PC-9 (cell line): ENCODE results near the gene NUDCD2. TPM values are rescaled to one million over a fixed set of nuclear protein-coding genes. Genes with fewer than 3 reads are reported as not detected.

Experiments used
- BruUV-seq: library from RNA; stranded (reverse); fragments of 400-500 nt; replicated peaks from 2 replicates; lab custom pipeline; 2021; lab: Mats Ljungman, UMichigan
- CTCF ChIA-PET: fragments of 300-600 bp; sonication (Branson Sonifier 250); formaldehyde crosslinking; loops from one replicate; lab custom pipeline; 2022; ENCODE audit warnings: antibody characterized with exemption; lab: Charles Lee
- POLR2A ChIA-PET: fragments of 300-600 bp; sonication (Branson Sonifier 250); formaldehyde crosslinking; loops from one replicate; lab custom pipeline; 2022; ENCODE audit warnings: antibody characterized with exemption; ENCODE audit not compliant: unreplicated experiment; lab: Charles Lee
- DNase-seq, 2 experiments: peaks; one replicate each; pipeline versions ENCODE4 v3.0.0 to v3.0.0-alpha.2; 2015 to 2022; ENCODE audit warnings: mixed read lengths in 1 of 2
- H2AFZ ChIP-seq: fragments of 200-600 bp; sonication (generic); 2 replicates; pipeline ENCODE4 v1.8.1; 2017; ENCODE audit warnings: antibody characterized with exemption
- H3F3A ChIP-seq: fragments of 200-600 bp; sonication (generic); 2 replicates; pipeline ENCODE4 v1.8.1; 2017; ENCODE audit warnings: antibody characterized with exemption, mild to moderate bottlenecking, low read depth; ENCODE audit not compliant: insufficient read depth
- H3K27ac ChIP-seq: fragments of 200-600 bp; sonication (generic); 2 replicates; pipeline ENCODE4 v1.6.1; 2016; ENCODE audit warnings: mixed run types
- H3K27me3 ChIP-seq: fragments of 200-600 bp; sonication (generic); 2 replicates; pipeline ENCODE4 v1.6.1; 2016; ENCODE audit warnings: low read depth, mixed run types; ENCODE audit not compliant: insufficient read depth
- H3K36me3 ChIP-seq: fragments of 200-600 bp; sonication (generic); 2 replicates; pipeline ENCODE4 v1.6.1; 2016; ENCODE audit warnings: low read depth, mixed run types
- H3K4me1 ChIP-seq: fragments of 200-600 bp; sonication (generic); replicated peaks from 2 replicates; pipeline ENCODE4 v1.6.1; 2016; ENCODE audit warnings: mixed run types; ENCODE audit not compliant: insufficient read depth
- H3K4me2 ChIP-seq: fragments of 200-600 bp; sonication (generic); 2 replicates; pipeline ENCODE4 v1.6.1; 2017; ENCODE audit warnings: mixed run types
- H3K4me3 ChIP-seq: fragments of 200-600 bp; sonication (generic); 2 replicates; pipeline ENCODE4 v1.6.1; 2016; ENCODE audit warnings: mixed run types
- H3K79me2 ChIP-seq: fragments of 200-600 bp; sonication (generic); 2 replicates; pipeline ENCODE4 v1.6.1; 2017; ENCODE audit warnings: low read depth, mixed run types
- H3K9me2 ChIP-seq: fragments of 200-600 bp; sonication (generic); 2 replicates; pipeline ENCODE4 v1.8.1; 2017; ENCODE audit warnings: mild to moderate bottlenecking; ENCODE audit not compliant: insufficient read depth
- H3K9me3 ChIP-seq: fragments of 200-600 bp; sonication (generic); 2 replicates; pipeline ENCODE4 v1.8.1; 2016; ENCODE audit warnings: low read depth; ENCODE audit not compliant: insufficient read depth
- H4K20me1 ChIP-seq: fragments of 200-600 bp; sonication (generic); 2 replicates; pipeline ENCODE4 v1.8.1; 2017; ENCODE audit not compliant: insufficient read depth
- EZH2 ChIP-seq: fragments of 200-600 bp; sonication (generic); IDR thresholded peaks from 2 replicates; pipeline ENCODE4 v1.8.0; 2017; ENCODE audit warnings: antibody characterized with exemption, low read depth
- intact Hi-C: fragments of 100-400 bp; cut with micrococcal nuclease; formaldehyde crosslinking; loops from one replicate; pipeline ENCODE4 v1.10.0; 2022; ENCODE audit not compliant: unreplicated experiment
- total RNA-seq: library from RNA; stranded (reverse); gene quantifications from 2 replicates; pipeline ENCODE4 v1.2.3, GENCODE V29; 2021
- TF ChIP-seq, protein P1 (sequence below): fragments of 200-600 bp; sonication (generic); conservative IDR thresholded peaks from 2 replicates; pipeline ENCODE4 v1.6.1; 2017; ENCODE audit warnings: mixed run types, antibody characterized with exemption, mild to moderate bottlenecking, moderate library complexity

Gene NUDCD2
- total RNA-seq, 1 experiment from 2014 or later, result 68.6 TPM

DNA sequence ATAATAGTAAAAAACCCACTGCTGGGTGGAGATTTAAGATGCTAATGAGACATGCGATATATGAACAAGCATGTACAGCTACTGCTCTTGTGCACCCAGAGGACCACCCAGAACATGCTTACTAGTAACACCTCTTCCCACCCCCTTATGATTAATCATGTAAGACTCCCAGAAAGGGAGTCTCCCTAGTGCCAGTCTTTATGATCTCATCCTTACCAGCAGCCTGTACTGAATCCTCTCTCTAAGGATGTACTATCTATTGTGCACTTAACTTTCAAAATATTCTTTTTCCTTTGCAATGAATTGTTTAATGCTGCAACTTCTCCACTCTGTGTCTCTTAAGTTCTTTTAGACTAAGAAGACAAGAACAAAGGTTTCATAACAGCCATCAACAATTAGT lies 36.4 kb upstream of the NUDCD2 start:
- CTCF ChIA-PET, result no interaction called here

DNA sequence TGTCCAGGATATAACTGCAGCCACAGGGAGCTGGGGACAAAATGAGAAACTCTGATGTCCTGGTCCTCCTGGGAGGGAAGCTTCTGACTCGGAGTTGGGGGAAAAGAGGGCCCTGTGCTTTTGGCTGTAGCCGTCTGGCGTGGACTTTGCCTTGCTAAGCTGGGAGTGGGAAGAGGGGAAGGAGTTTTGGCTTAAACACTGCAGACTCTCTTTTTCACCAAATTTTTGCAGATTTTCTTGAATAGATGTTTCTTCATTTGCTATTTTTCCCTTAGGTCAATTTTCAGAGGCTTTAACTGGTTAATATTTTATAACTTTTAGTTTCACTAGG lies 29.8 kb upstream of the NUDCD2 start:
- no peak for DNase-seq
- H3K4me2 ChIP-seq, result no peak overlapping the region
- intact Hi-C loops, result no loop called here
- ChIA-PET POLR2A (no interaction called here), CTCF (no interaction called here)
- H3K9me2 ChIP-seq, result no peaks in the 10 kb centered on the region
- no peaks in the 10 kb centered on the region for H3K9me3 ChIP-seq
- BruUV-seq, result no TSS peak
- TF ChIP-seq EZH2, result no peak
- TF ChIP-seq, protein P1, sequence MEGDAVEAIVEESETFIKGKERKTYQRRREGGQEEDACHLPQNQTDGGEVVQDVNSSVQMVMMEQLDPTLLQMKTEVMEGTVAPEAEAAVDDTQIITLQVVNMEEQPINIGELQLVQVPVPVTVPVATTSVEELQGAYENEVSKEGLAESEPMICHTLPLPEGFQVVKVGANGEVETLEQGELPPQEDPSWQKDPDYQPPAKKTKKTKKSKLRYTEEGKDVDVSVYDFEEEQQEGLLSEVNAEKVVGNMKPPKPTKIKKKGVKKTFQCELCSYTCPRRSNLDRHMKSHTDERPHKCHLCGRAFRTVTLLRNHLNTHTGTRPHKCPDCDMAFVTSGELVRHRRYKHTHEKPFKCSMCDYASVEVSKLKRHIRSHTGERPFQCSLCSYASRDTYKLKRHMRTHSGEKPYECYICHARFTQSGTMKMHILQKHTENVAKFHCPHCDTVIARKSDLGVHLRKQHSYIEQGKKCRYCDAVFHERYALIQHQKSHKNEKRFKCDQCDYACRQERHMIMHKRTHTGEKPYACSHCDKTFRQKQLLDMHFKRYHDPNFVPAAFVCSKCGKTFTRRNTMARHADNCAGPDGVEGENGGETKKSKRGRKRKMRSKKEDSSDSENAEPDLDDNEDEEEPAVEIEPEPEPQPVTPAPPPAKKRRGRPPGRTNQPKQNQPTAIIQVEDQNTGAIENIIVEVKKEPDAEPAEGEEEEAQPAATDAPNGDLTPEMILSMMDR, result no peak
- H3K4me1 ChIP-seq, result no peaks in the 10 kb centered on the region
- H3K27me3 ChIP-seq, result no peaks in the 10 kb centered on the region
- H3K79me2 ChIP-seq, result no peaks in the 10 kb centered on the region
- no peak overlapping the region for H2AFZ ChIP-seq
- peaks cover 15% of the 10 kb centered on the region; the same call in 1 of the 2 replicates for H3K36me3 ChIP-seq
- H3K27ac ChIP-seq, result no peak overlapping the region
- no peak overlapping the region for H3K4me3 ChIP-seq
- H3F3A ChIP-seq, result peaks cover 9% of the 10 kb centered on the region; the same call in 1 of the 2 replicates
- H4K20me1 ChIP-seq, result no peaks in the 10 kb centered on the region

More for the DNA sequence above, 36.4 kb upstream of the NUDCD2 start:
- BruUV-seq, result no TSS peak
- Histone ChIP-seq H3K27ac (no peak overlapping the region), H3F3A (peaks cover 9% of the 10 kb centered on the region; the same call in 1 of the 2 replicates), H3K4me3 (no peak overlapping the region), H3K9me3 (0 out of 2 replicates have a peak, but pooled peaks cover 3% of the 10 kb centered on the region), H3K36me3 (peaks cover 7% of the 10 kb centered on the region; the same call in 1 of the 2 replicates), H3K79me2 (no peaks in the 10 kb centered on the region), H3K4me1 (no peaks in the 10 kb centered on the region), H2AFZ (0 out of 2 replicates have a peak overlapping the region, but pooled peaks have one; percentile 12), H4K20me1 (no peaks in the 10 kb centered on the region), H3K9me2 (no peaks in the 10 kb centered on the region), H3K4me2 (no peak overlapping the region), H3K27me3 (no peaks in the 10 kb centered on the region)
- intact Hi-C loops, result no loop called here
- DNase-seq, result no peak
- POLR2A ChIA-PET, result no interaction called here
- TF ChIP-seq, protein P1, result no peak
- no peak for TF ChIP-seq EZH2

DNA sequence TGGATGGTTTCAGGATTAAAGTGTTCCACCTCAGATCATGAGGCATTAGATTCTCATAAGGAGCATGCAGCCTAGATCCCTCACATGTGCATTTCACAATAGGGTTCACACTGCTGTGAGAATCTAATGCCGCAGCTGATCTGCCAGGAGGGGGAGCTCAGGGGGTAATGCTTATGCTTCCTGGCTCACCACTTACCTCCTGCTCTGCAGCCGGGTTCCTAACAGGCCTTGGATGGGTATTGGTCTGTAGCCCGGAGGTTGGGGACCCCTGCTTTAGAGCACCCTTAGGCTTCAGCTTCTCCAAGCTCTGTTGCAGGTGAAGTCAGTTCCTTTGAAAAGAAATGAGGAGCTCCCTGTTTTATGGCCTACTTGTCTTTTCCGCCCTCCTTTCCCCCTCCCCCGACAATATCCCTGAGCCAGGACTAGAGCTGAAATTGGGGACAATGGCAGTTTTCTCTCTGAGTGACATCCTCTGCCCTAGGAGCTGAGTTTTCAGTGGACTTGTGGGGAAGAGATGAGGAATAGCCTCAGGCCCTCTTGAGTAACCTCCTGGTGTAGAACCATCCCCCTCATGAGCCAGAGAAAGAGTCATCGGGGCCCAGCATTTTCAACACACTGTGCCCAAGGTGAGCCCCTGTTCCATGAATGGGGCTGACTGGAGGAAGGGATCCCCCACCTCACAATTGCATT lies 29.3 kb upstream of the NUDCD2 start:
- CTCF ChIA-PET, result no interaction called here
- no peak for DNase-seq
- no peaks in the 10 kb centered on the region for H3K27me3 ChIP-seq

More for the DNA sequence above, 29.3 kb upstream of the NUDCD2 start:
- no peak overlapping the region for H2AFZ ChIP-seq
- H3F3A ChIP-seq, result peaks cover 9% of the 10 kb centered on the region; the same call in 1 of the 2 replicates
- POLR2A ChIA-PET, result interaction anchor here (0.7 kb wide), 1 partner anchor 80 kb away, joined by 4 read pairs; no protein-coding TSS in a partner anchor
- no peaks in the 10 kb centered on the region for H4K20me1 ChIP-seq
- peaks cover 15% of the 10 kb centered on the region; the same call in 1 of the 2 replicates for H3K36me3 ChIP-seq
- no peaks in the 10 kb centered on the region for H3K9me2 ChIP-seq
- H3K9me3 ChIP-seq, result no peaks in the 10 kb centered on the region
- no peaks in the 10 kb centered on the region for H3K4me1 ChIP-seq
- no peaks in the 10 kb centered on the region for H3K79me2 ChIP-seq
- no peak overlapping the region for H3K4me2 ChIP-seq
- TF ChIP-seq EZH2, result no peak
- TF ChIP-seq, protein P1, result no peak
- no peak overlapping the region for H3K27ac ChIP-seq
- BruUV-seq, result no TSS peak
- no peak overlapping the region for H3K4me3 ChIP-seq
- intact Hi-C loops, result no loop called here
